NCI-H2081 treated with DMSO at 0.1 percent for 48 hours (cell line): Measurements from ENCODE around the gene ENTHD1.

Experiments used
- DNase-seq: peaks from one replicate; lab custom pipeline; 2025; lab: John Stamatoyannopoulos, UW

The ENTHD1 gene

DNA sequence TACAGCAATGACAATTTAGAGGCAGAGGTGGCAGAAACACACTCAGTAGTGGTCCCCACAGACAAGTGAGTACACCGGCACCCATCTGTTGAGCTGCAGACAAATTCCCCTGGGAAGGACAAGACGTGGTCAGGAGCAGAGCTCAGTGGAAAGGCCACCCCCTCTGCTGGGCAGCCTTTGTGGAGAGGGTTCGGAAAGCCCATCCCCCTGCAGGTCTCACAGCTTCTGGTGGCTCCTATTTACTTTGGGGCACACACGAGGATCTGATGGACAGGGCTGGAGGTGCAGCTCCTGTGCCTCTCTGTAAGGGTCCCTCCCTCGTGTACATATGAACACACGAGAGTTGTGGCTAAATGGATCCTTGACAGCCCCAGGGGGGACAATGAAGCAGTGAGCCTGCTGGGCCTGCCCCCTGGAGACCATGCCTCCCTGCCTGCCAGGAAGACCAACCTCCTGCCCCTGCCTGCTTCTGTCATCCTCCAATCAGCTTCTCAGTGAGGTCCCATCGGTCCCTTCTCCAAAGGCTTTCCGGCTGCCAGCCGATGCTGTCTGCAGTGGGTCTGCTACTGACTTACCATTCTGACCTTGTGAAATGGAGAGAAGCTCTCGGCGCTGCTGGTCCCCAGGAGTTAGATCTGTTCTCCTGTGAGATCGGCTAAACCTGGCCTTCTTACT is 161.5 kb downstream of the ENTHD1 start:
- no peak for DNase-seq

DNA sequence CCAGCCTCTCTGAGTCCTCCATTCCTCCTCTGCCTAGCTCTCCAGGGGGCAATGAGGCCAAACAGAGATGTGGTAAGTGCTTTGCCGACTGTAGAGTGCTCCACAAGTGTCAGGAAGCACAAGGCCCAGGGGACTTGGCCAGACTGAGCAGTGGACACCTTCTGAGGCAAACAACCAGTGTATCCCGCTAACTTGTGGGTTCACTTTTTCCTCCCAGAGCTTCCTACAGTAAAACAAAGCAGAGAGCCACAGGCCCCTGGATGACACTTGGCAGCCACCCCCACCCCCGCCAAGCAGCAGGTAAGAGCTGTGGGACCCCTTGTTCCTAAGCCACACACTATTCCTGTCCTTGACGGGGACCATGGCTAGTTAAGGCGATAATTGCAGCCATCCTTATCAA is 162.1 kb downstream of the ENTHD1 start:
- no peak for DNase-seq

DNA sequence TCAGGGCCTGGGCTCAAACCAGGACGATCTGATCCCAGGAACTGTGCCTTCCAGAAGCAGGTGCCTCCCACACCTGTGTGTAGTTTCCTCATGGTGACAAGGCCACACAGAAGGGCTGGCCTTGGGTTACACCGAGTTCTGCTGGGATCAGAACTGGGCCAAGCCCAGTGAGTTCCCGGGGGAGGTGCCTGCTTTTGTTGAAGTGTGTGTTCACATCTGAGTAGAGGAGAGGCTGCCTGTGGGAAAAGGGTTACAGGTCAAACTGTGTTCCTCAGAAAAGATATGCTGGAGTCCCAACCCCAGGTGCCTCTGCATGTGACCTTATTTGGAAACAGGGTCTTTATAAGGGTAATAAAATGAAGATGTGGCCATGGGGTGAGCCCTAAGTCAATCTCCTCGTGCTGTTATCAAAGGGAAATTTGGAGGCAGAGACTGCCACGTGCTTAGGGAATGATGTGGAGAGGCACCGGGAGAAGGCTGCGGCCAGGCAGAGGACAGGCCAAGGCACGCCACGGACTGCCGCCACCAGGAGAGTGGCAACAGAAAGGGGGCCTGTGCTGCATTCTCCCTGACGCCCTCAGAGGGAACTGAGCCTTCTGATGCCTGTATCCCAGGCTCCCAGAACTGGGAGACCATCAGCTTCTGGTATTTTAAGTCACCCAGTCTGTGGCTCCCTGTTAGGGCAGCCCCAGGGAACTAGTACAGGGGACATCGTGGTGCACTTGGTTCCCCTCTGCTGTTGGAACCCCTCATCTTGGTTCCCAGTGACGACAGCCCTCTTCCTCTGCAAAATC is 164.2 kb downstream of the ENTHD1 start:
- no peak for DNase-seq

DNA sequence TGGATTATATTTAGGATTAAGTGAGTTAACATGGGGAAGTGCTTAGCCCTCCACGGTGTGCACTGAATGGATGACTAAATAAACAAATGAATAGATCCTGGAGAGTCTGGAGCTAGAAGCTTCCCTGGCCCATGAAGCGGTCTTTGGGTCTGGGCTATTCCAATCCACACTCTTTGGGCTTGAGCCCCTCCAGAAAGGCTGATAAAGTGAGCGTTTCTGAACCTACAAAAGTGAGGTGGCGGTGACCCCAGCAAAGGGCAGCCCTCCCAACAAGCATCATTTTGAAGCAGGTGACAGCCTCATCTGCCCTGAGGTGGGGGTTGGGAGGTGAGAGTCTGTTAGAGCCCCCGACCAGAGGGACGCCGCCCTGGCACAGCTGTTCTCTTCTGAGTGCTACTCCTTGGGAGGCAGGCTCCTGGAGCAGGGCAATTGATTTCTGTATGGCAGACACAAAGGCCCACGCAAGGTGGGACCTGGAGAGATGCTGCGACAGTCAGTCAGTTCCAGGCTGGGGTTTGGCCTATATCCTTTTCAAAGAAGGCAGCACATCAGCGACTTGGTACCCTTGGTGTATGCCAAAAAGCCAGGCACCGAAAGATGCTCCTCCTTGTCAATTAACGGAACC is 165.2 kb downstream of the ENTHD1 start:
- DNase-seq: no peak

DNA sequence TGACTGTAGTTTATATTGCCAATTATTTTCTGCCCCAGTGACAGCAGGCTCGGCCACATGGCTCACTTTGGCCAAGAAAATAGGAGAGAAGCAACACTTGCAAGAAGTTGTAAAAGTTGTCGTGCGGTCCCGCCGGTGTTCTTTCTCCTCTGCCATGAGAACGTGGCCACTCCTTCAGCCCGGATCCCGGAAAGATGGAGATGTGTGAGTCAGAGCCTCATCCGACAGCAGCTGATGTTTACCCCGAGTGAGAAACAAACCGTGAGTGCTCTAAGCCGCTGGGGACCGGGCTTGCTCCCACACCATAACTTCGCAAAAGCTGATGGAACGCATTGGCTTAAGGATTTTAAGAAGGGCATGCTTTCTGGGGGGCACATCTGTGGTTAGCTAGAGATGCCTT is 166.0 kb downstream of the ENTHD1 start:
- DNase-seq: no peak

DNA sequence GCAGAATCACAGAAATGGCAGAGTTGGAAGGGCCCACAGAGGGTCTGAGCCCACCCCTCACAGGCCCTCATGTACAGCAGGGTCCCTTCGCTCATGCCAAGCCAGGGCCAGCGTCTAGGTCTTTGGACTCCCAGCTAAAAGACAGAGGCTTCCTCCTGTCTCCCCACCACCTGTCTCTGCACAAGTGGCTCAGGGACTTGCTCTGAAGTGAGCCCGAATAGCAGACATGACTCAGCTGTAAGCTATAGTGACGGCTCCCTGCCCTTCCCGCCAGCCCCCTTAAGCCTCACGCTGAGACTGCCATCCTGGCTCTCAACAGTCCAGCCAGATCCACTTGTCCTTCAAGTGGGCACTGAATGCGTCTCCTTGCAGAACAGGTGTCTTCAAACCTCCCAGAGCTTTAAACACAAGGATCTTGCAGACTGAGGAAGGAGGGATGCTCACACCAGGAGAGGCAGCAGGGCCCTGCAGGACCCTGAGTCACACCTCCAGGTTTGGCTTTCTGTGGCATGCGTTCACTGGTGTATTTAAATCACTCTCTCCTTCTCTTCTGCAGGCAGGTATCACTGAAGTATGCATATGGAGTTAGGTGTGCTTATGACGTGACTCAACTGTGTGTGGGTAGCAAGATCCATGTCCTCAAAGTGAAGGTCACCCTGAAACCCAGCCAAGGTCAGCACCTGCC is 168.1 kb downstream of the ENTHD1 start:
- no peak for DNase-seq

DNA sequence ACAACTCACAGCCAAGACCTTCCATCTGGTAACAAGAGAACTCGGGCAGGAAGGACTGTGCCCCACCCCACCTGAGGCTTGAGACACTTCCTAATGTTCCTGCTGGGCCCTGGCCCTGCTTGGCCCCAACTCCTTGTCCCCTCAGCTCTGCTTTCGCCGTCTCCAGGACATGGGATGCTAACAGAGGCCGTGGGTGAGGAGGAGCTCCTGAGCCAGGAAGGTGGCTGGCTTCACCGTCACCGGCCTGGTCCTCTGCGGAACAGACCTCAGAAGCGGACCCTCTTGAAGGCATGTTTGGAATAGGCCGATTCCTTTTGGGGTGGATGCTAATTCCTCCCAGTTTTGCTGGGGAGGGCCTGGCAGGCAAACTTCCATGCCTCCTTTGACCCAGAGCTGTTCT is 168.7 kb downstream of the ENTHD1 start:
- no peak for DNase-seq

DNA sequence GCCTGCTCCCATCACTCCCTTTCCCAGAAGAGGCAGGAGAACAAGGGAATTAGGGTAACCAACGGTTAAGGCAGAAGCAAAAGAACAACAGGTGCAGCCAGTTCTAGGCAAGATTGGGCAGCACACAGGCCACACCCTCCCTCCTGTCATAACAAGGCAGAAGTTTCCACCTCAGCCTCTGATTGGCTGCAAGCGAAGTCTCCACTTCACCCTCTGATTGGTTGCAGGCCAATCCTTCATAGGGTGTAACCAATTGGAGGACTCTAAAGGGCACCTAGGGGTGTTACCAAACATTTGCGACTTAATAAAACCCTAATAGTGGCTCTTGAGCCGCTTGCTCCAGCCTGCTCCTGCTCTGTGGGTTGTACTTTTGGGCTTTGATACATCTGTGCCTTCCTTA is 169.2 kb downstream of the ENTHD1 start:
- DNase-seq: no peak

DNA sequence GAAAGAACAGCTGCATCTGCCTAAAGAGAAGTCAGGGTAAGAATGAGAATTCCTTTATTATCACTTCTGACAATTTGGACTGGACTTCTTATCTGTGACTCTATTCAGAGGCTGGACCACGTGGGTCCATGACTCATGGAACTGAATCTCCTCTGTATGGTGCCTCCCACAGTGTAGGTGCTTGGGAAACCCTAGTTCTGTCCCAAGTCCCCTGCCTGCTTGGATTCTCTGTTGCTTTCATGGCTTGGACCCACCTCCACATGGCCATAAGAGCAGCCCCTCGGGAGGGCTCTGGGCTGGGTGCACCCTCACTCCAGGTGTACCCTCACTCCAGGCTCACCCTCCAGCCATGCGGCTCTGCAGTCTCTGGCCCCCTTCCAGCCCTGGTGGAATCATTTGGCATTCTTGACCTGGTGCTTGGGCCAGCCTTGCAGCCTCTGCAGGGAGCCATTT is 169.6 kb downstream of the ENTHD1 start:
- DNase-seq: no peak

DNA sequence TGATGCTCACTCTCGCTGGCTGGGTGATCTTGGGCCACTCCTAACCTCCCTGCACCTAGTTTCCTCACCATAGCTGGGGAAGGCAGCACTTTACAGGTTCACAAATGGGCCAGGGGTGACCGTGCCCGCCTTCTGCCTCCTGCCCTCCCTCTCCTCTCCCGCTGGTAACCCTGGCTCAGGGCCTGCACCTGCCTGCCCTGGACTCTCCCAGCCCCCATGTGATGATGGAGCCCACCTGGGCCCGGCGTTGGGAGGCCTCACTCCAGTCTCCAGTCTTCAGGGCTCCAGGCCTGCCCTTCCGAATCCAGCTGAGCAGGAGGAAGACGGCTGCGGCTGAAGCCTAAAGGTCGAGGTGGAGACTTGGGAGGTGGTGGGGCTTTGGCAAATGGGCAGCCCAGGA is 170.1 kb downstream of the ENTHD1 start:
- DNase-seq: no peak

DNA sequence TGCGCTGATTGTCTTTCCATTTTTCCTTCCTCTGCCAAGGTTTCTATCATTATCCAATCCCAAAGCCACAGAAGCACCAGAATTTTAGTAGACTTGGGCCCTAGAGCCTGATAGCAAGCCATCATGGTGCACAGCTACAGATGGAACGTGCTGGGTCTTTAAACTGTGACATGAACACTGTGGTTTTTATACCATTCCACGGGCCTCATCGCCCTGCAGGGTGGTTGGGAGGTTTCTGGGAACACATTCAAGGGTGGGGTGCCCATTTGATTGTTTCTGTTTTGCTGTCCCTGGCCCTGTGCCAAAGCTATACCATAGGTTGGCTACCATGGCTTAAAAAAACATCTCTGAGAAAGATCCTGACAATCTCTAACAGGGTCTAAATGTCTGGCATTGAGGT is 171.1 kb downstream of the ENTHD1 start:
- no peak for DNase-seq

DNA sequence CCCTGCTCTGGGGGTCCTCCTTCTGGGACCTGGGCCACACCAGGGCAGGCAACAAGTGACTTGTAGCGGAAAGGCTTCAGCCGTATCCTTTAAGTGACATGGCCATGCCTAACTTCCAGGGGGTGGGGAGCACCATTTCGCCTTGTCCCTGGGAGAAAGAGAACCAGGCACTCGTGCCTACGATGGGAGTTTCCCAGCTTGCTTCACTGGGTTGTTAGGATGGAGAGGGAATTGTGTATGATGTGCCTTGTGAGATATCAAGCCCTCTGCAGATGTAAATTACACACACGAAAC is 171.6 kb downstream of the ENTHD1 start:
- DNase-seq: no peak

DNA sequence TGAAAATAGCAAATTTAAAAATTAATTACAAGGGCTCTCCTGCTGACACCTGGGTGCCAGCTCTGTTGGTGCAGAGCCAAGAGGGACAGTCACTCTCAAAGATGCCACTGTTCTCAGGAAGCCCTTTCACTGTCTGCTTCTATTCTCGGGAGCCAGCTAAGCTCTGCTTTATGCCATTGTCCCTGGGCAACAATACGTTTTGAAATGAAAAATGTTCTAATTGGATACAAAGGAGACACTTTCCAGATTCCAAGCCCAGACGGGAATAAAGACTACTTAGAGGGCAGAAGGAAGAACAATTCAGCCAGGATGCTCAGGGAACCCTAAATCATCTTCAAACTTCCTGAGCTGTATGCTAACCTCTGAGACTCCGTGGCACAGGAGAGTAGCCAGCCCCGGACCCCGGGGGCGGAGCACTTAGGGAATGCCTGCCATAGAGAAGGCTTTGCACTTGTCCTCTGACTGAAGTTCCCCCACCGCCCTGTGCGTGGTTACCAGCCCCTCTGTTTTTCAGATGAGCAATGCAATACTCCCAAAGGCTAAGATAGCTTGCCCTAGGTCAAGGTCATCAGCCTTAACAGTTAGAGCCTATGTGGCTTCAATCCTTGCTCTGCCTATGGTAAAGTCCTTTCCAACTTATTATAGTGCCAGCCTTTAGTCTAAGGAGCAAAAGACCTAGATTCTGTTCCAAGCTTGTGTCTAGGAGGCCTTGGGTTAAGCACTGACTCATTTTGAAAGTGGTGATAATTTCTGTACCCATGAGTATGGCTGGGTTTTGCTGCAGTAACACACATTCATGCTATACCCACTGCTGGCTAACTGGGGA is 172.1 kb downstream of the ENTHD1 start:
- DNase-seq: no peak

DNA sequence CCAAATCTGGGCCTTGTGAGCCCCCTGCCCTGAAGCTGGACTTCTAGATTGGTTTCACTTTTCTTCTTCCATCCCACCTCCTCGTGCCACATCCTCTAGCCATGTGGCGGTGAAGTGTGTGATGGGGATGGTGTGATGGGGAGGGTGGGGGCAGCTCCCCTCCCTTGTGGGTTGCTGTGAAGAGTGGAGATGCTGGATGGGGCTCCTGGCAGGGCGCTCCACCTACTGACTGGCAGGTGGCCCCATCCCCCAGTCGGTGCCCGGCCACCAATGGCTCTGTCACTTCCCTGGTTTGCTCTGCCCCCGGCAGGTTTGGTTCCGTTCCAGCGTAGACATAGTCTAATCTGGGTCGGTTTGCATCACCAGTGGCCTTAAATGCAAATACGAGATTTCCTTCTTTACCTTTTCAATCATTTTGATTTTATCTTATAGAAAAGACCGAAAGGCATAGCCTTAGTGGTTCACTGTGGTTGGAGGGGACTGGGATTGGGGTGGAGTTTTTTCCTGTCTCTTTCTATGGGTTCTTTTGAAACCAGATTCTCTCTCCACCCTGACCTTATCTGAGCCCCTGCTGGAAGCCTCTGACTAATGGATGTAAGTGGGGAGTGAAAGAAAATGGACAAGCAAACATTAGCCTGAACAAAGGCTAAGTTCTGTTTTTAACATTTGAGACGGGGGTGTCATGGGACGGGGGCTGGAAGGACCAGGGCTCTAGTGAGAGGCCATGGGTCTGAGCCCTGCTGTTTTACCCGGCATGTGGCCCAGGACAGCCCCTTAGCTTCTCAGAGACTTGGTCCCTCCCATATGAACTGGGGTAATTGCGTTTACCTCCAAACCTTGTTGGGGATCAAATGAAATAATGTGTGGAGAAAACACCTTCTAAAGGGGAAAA is 173.8 kb downstream of the ENTHD1 start:
- no peak for DNase-seq

DNA sequence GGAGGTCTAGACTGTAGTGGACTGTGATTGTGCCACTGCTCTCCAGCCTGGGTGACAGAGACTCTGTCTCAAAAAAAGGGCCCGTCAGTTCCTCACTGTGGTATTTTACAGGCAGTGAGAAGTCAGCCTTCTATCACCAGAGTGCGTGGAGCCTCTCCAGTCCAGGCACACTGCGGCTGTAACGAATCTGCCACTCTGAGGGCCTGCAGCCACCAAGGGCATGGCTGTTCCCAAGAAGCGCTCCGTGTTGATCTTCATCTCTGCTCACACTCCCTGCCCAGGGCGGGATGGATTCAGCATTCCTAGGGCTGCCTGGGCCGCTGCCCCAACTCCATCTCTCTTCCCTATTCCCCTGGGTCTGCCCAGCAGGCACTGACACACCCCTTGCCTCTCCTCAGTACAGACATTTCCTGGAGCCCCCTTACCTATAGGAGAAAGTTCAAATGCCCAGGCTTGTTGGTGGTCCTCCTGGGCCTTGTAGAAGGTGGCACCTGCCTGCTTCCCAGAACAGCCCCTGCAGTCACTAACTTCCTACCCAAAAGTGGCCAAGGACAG is 174.6 kb downstream of the ENTHD1 start:
- no peak for DNase-seq

DNA sequence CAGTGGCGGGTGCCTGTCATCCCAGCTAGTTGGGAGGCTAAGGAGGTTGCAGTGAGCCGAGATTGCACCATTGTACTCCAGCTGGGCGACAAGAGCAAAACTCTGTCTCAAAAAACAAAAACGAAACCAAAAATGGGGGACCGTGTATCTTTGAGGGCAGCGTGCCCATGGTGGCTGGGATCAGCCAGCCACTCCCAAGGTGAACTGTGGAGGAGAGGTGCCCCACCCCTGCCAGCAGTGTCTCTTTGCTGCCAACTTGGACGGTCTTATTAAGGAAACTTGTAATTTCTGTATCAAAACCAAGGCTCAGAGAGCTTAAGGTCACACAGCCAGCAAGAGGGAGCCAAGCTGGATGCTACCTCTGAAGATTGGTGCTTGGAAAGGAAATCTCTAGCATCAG is 175.4 kb downstream of the ENTHD1 start:
- DNase-seq: no peak

DNA sequence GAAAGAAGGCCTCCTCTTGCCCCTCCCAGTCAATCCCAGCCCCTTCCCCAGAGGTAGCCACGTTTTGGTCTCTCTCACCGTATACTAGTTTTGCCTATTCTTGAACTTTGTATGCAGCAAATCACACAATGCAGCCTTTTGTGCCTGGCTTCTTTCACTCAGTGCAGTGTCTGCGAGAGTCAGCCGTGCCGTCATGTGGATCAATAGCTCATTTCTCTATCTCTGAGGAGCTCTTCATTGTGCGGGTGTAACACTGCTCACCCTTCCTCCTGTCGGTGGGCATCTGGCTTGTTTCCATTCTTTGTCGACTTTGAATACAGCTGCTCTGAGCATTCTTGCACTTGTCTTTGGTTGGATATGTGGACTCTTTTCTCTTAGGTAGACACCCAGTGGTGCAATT is 176.5 kb downstream of the ENTHD1 start:
- DNase-seq: no peak

DNA sequence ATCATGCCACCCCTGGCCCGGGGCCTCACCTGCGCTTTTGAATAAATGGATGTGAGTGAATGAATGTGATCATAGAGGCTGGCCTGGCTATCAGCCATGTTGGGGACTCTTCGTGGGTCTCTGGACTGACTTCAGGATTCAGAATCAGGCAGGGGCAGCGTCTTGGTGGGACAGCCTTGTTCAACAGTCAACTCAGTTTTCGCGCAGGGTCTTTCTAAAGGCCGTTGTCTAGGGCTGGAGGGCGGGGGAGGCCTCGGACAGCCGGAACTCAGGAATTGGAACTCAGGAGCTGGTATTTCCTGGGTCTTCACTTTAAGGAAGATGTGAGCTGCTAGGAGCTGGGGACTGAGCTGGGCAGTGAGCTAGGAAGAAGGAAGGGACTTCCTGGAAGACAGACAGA is 177.0 kb downstream of the ENTHD1 start:
- DNase-seq: no peak

DNA sequence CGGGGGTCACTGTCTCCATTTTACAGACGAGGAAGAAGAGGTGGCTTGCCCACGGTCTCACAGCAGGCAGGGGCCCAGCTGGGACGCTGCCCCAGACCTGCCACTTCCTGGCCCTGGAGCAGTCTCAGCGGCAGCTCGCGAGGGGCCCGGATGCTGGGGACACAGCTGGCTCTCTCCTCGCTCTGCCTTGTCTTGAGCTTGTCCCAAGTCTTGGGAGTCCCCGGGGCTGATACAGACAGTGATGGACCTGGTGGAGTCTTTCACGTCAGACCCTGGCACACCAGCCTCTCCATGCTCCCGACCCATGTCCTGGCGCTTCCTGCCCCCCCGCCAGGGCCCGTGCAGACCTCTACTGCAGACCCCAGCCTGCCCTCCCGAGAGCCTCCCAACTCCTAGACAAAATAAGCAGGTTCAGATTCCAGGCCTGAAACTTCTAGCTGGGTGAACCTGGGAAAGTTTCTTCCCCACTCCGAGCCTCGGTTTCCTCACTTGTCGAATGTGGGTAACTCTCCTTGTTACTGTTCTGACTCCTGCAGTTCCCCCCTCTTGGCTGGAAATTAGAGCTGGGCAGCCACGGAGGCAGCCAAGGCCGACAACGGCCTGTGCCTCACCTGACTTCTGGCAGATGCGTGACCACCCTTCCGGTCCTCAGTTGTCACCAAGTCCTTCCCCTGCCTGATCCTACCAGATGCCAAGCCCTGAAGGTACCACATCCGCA is 177.6 kb downstream of the ENTHD1 start:
- no peak for DNase-seq

DNA sequence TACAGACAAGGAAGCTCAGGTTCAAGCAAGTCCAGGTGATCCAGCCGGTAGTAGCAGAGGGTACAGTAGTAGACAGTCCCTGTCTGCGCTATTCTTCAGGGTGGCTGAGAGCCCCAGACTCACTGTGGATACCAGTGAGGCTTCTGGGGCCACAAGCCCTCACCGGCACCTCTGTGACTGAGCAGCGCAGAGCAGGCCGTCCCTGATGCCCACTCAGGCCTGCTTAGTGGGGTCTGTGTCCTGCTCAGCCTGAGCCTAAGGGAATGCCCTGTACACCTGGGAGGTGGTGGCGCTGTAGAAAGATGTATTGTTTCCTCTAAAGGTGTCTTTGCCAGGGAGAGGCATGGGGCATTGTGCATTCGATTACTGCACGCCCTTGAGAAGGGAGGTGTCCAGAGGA is 179.2 kb downstream of the ENTHD1 start:
- DNase-seq: no peak
